ENCODE results near the gene TBC1D9.
"Not testable (repeated sequence)": the region's sequence is repeated elsewhere in the genome, so short reads cannot be mapped to it uniquely, and the experiment has no call there.

The TBC1D9 gene

GRCh38 chr4:140752291-140753068, 3.7 kb downstream of the TBC1D9 start:
- DNase-seq = no peak

DNA sequence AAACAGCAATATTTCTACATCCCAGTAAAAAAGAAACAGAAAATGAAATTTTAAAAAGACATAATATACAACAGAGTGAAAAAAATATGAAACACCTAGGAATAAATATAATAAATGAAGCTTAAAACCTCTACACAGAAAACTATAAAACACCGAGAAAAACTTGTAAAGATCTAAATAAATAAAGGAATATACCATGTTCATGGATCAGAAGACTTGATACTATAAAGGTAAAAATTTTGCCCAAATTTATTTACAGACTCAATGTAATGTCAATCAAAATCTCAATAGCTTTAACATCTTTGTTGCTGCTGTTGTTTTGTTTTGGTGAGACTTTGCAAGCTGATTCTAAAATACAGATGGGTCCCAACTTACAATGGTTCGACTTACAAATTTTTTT, 5.7 kb downstream of the TBC1D9 start:
- DNase-seq = no peak

- no peak for DNase-seq
These were observed 8.0 kb downstream of the TBC1D9 start for GRCh38 chr4:140748171-140748570.

DNA sequence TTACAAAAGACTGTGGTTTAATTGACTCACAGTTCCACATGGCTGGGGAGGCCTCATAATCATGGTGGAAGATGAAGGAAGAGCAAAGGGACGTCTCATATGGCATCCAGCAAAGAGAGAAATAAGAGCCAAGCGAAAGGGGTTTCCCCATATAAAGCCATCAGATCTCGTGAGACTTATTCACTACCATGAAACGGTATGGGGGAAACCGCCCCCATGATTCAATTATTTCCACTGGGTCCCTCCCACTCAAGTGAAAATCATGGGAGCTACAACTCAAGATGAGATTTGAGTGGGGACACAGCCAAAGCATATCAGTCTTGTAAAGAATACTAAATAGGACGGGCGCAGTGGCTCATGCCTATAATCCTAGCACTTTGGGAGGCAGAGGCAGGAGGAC, 9.6 kb downstream of the TBC1D9 start:
- not testable (repeated sequence) for DNase-seq

DNA sequence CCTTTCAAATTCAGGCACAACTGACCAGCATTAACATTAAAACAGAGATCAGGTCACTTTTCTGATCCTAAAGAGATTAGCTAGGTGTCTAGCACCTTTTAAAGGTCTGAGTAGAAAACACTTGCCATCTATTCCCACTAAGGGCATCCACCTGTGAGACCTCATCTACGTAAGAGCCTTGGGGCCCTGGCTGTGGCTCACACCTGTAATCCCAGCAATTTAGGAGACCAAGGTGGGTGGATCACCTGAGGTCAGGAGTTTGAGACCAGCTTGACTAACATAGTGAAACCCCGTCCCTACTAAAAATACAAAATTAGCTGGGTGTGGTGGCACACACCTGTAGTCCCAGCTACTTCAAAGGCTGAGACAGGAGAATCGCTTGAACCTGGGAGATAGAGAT, 11.8 kb downstream of the TBC1D9 start:
- no peak for DNase-seq

DNA sequence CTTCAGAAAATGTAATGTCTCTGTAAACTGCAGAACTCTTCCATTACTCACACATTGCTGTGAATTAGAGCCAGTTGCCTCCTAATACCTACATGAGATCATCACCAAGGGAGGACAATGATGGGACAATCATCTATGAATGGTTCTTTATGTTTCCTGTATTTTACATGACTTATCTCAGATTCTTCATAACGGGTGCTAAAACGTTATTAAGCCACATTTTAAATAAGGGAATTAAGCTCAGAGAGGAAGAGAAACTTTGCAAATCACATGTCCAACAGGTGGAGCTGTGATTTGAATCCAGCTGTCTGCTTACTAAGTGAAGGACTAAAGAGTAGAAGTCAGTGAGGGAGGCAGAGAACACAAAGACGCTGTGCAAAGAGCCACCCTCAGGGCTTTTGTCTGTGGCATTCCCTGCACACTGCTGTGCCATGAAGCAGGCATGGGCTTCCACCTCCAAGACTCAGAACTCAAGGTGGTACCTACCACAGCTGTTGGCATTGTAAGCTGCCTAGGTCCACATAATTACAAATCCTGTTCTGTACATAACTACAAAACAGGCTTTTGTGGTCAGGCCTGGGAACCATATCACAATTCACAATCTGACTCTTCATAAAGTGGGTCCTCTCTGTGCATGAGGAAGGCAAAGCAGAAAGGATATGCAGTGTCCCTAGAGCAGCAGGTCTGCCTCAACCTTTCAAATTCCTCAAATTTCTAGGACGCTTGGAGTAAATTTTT, 12.8 kb downstream of the TBC1D9 start:
- DNase-seq = no peak

DNA sequence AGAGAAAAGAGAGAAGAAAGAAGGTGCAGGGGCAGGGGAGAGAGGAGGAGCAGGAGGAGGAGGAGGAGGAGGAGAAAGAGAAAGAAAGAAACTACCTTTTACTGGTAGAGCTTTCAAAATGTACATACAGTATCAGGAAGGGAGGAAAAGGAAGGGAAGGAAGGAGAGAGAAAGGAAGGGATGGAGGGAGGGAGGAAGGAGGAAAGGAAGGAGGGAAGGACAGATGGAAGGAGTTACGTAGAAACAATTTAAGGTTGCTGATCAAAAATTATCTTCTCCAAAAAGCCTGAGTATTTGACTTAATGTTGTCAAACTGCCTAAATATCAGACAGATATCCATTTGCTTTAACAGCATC, 13.4 kb downstream of the TBC1D9 start:
- DNase-seq = no peak

DNA sequence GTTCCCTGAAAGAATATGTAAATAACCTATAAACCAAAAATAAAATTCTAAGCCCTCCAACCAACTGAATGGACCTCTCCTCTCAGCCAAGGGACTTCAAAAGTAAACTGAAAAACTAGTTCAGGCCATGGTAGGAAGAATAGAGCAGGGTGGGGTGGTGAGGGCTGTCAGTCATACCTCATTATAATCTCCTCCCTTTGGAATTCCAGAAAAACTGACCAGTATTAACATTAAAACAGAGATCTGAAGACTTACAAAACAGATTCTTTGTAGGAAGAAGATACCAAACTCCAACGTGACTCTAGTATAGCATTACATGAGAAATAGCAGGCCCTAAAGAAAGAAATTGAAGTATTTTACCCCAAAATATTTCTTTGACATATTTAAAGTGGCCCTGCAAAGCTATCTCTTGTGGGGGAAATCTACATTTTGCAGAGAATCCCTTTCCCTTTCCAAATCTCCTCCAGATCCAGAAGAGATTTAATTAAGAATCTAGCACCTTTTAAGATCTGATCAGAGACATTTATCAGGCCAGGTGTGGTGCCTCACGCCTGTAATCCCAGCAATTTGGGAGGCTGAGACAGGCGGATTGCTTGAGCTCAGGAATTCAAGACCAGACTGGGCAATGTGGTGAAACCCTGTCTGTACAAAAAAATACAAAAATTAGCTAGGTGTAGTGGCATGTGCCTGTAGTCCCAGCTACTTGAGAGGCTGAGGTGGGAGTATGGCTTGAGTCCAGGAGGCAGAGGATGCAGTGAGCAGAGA, 15.1 kb downstream of the TBC1D9 start:
- DNase-seq = no peak

DNA sequence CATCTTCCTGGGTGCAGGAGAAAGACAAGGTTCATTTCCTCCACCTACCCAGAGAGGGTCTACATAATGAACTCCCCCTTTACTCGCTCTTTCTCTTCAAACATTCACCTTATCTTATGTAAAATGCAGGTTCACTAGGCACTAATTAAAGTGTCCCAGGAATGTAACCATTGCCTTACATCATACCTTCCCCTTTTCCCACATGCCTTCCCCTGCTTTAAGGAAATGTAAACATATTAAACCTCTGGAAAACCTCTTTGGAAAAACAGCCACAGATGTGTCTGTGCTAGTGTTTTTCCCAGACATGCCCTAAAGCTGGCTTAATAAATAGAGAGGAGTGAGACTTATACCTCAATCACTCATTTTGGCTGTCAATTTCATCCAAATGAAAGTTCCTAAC, 15.8 kb downstream of the TBC1D9 start:
- no peak for DNase-seq

- no peak for DNase-seq
These were observed 16.2 kb downstream of the TBC1D9 start for GRCh38 chr4:140739971-140740370.

DNA sequence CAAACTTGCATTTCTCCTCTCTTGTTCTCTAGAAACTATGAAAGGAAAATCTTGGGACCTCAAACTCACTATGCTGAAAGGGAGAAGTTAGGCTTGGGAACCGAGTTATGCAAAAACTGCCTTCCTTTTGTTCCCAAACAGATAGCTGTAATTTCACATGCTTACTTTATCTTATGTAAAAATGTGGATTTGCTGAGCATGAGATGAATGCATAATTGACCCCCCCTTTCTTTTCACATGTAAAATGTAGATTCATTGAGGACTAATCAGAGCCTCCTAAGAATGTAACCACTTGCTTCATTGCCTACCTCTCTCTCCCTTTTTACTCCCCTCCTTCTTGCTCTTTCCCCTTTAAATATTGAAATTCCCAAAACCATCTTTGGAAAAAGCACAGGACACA, 18.0 kb downstream of the TBC1D9 start:
- no peak for DNase-seq

- no peak for DNase-seq
These were observed 19.4 kb downstream of the TBC1D9 start for GRCh38 chr4:140736669-140737343.

- no peak for DNase-seq
These were observed 20.3 kb downstream of the TBC1D9 start for GRCh38 chr4:140735779-140736391.

- DNase-seq = no peak
These were observed 20.9 kb downstream of the TBC1D9 start for GRCh38 chr4:140735317-140735716.

DNA sequence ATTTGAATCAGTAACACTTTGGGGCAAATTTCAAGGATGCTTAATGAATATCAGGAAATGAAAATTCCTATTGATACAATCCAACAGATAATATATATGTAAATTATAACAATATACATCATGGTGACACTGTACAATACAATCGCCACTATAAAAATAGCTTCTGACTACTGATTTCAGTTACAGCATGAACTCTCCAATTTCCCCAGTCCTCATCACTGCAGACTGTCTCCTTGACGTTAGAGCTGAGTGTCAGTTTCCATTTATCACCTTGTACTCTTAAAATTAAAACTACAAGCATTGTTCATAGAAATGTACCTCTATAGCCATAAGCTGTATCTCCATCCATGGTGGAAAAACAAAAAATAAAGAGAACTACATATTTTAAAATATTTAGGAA, 23.4 kb downstream of the TBC1D9 start:
- no peak for DNase-seq

DNA sequence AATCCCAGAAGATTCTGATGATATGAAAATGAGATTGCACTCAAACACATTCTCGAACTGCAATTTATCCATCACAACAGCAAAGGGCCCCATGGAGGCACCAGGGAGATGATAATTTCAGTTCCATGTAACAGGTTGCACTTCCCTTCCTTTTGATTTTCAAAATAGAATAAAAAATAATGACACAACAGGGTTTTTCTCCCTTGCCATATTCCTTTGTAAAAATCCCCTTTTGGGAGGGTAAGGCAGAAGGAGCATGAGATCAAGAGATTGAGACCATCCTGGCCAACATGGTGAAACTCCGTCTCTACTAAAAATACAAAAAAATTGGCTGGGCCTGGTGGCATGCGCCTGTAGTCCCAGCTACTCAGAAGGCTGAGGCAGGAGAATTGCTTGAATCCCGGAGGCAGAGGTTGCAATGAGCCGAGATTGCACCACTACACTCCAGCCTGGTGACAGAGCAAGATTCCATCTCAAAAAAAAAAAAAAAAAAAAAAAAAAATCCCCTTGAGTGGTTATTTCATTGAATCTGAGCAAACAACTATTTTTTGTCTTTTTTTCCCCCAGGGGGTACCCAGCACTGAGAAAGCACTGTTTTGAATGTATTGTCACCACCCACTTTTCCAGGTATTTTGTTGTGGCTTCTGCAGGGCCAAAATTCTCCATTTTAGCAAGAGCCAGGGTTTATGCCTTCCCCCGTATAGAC, 26.7 kb downstream of the TBC1D9 start:
- DNase-seq = no peak

DNA sequence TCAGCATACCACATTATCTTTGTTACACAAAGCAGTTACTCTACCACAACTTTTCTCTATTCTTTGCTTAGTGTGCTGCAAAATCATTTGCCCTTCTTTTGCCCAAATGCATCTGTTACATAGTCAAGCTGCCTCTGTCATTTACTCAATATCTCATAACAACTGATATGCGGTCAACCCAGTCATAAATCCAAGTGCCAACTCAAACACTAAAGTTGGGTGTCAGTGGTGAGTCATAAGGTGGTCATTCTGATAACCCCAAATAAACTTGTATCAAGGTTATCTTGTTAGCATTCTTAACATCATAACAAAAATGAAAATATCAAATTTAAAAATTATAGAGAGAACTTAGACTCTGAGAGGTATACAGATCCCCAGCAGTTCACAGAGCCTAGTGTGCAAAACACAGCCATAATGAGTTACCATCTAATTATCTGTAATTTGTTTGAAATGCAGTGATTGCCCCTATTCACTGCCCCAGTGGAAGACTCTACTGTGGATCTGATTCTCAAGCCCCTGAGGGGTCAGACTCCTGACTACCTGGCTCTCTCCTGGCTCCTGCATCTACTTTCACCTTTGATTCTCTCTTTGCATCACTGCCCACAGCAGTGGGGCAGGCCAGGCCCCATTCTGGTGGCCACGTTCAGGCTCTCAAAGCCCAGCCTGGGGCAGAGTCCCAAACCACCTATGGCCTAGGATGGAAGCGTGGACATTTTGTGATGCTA, 29.2 kb downstream of the TBC1D9 start:
- DNase-seq = no peak

DNA sequence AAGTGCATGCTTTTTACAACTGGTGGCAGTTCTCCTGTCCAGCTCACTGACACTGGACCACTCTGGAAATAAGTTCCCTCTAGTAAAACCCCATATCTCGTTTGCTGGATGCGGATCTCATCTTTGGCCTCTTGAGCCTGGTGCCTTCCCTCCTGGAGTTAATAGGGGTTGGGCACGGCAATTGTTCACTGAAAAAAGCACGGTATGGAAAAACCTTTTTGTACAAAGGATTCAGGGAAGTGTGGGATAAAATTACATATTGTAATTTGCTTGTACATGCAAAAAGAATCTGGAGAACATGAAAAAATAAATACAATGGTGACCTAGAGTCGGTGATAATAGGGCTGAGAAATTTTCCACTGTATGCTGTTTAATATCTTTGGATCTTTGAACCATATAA, 30.6 kb downstream of the TBC1D9 start:
- no peak for DNase-seq

DNA sequence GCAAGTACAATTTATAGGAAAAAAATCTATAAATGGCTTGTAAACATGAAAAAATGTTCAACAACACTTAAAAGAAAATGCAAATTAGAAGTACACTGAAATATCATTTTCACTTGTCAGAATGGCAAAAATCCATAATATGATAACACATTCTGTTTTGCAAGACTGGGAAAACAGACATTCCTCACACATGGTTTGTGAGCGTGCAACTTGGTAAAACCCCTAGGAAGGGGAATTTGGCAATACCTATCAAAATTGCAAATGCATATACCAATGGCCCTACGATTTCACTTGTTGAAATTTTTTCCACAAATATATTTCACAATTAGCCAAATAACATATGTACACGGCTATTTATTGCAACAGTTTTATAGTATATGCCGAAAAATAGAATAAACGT, 31.4 kb downstream of the TBC1D9 start:
- DNase-seq = no peak

GRCh38 chr4:140720387-140721304, 35.5 kb downstream of the TBC1D9 start:
- no peak for DNase-seq

All from CD4-positive, alpha-beta T cell treated with Interleukin-6 for 4 hours (primary cell).